ENCODE data around the gene CNOT1. TPM values are rescaled to one million over a fixed set of nuclear protein-coding genes. Genes with fewer than 3 reads are reported as not detected.

CNOT1 gene
- total RNA-seq, 2 donors from 2014 or later = 54.3 to 63.2 TPM

- no peak for DNase-seq (ENCODE audit: low spot score)
- Histone ChIP-seq H3K27me3 (no peaks in the 10 kb centered on the region), H3K4me1 (peaks cover 0 to 61% of the 10 kb centered on the region in 2 donors), H3K9me3 (no peaks in the 10 kb centered on the region), H3K27ac (no peak overlapping the region), H3K4me3 (no peak overlapping the region), H3K36me3 (no peaks in the 10 kb centered on the region)
- TF ChIP-seq CTCF (IDR thresholded peaks at IDR 0.05) = no peak
Observed at GRCh38 chr16:58476791-58477190, 152.8 kb downstream of the CNOT1 start.

- no peak for TF ChIP-seq CTCF (IDR thresholded peaks at IDR 0.05)
- Histone ChIP-seq H3K27ac (peak overlapping the region; percentile 38 to 52), H3K27me3 (no peaks in the 10 kb centered on the region), H3K36me3 (no peaks in the 10 kb centered on the region), H3K9me3 (no peaks in the 10 kb centered on the region), H3K4me1 (peaks cover 0 to 65% of the 10 kb centered on the region in 2 donors), H3K4me3 (no peak overlapping the region)
- no peak for DNase-seq (ENCODE audit: low spot score)
Observed at GRCh38 chr16:58475091-58475619, 154.5 kb downstream of the CNOT1 start.

- Histone ChIP-seq H3K27ac (peak overlapping the region; percentile 20 to 52), H3K9me3 (no peaks in the 10 kb centered on the region), H3K27me3 (no peaks in the 10 kb centered on the region), H3K4me3 (no peak overlapping the region), H3K4me1 (peaks cover 0 to 65% of the 10 kb centered on the region in 2 donors), H3K36me3 (no peaks in the 10 kb centered on the region)
- DNase-seq (ENCODE audit: low spot score) = no peak
- TF ChIP-seq CTCF (IDR thresholded peaks at IDR 0.05) = no peak
Observed at GRCh38 chr16:58474296-58474695, 155.3 kb downstream of the CNOT1 start.

GRCh38 chr16:58472827-58473226 is 156.8 kb downstream of the CNOT1 start:
- Histone ChIP-seq H3K27ac (peak overlapping the region; percentile 12 to 63), H3K27me3 (no peaks in the 10 kb centered on the region), H3K4me3 (no peak overlapping the region), H3K4me1 (peaks cover 0 to 73% of the 10 kb centered on the region in 2 donors), H3K36me3 (no peaks in the 10 kb centered on the region), H3K9me3 (no peaks in the 10 kb centered on the region)
- TF ChIP-seq CTCF (IDR thresholded peaks at IDR 0.05) = no peak
- no peak for DNase-seq (ENCODE audit: low spot score)

GRCh38 chr16:58472266-58472665 is 157.4 kb downstream of the CNOT1 start:
- no peak for TF ChIP-seq CTCF (IDR thresholded peaks at IDR 0.05)
- Histone ChIP-seq H3K9me3 (no peaks in the 10 kb centered on the region), H3K4me3 (no peak overlapping the region), H3K27me3 (no peaks in the 10 kb centered on the region), H3K36me3 (no peaks in the 10 kb centered on the region), H3K27ac (peak overlapping the region; percentile 12 to 63), H3K4me1 (peaks cover 0 to 72% of the 10 kb centered on the region in 2 donors)
- no peak for DNase-seq (ENCODE audit: low spot score)
